HEK293 (cell line): ENCODE data around the gene GLG1.

ENCODE experiments used
- GLIS2 ChIP-seq: fragments of 450-650 bp; formaldehyde crosslinking; IDR thresholded peaks from 2 replicates; pipeline ENCODE4 v1.5.1; 2016; ENCODE audit warnings: missing biosample characterization, missing genetic modification characterization
- KLF8 ChIP-seq: fragments of 450-650 bp; formaldehyde crosslinking; IDR thresholded peaks from 2 replicates; pipeline ENCODE4 v1.5.1; 2016; ENCODE audit warnings: missing biosample characterization, missing genetic modification characterization
- PRDM1 ChIP-seq: fragments of 450-650 bp; formaldehyde crosslinking; IDR thresholded peaks from 2 replicates; pipeline ENCODE4; 2016; ENCODE audit warnings: missing biosample characterization, missing genetic modification characterization
- SP2 ChIP-seq: fragments of 450-650 bp; formaldehyde crosslinking; IDR thresholded peaks from 2 replicates; pipeline ENCODE4 v1.5.1; 2016; ENCODE audit warnings: missing biosample characterization, missing genetic modification characterization
- ZNF138 ChIP-seq: fragments of 450-650 bp; formaldehyde crosslinking; IDR thresholded peaks from 2 replicates; pipeline ENCODE4 v1.5.1; 2016; ENCODE audit warnings: missing biosample characterization, missing genetic modification characterization, borderline replicate concordance
- ZNF324 ChIP-seq: fragments of 450-650 bp; formaldehyde crosslinking; IDR thresholded peaks from 2 replicates; pipeline ENCODE4 v1.5.1; 2016; ENCODE audit warnings: missing biosample characterization, missing genetic modification characterization
- ZNF670 ChIP-seq: fragments of 450-650 bp; formaldehyde crosslinking; IDR thresholded peaks from 2 replicates; pipeline ENCODE4 v1.5.1; 2016; ENCODE audit warnings: missing biosample characterization, missing genetic modification characterization, low read depth
- ZNF747 ChIP-seq: fragments of 450-650 bp; formaldehyde crosslinking; IDR thresholded peaks from 2 replicates; pipeline ENCODE4 v1.5.1; 2016; ENCODE audit warnings: missing biosample characterization, missing genetic modification characterization
- TF ChIP-seq, protein P1 (sequence below): fragments of 450-650 bp; formaldehyde crosslinking; IDR thresholded peaks from 2 replicates; pipeline ENCODE4 v1.5.1; 2016; ENCODE audit warnings: missing biosample characterization, missing genetic modification characterization
- TF ChIP-seq, protein P2 (sequence below): fragments of 450-650 bp; formaldehyde crosslinking; IDR thresholded peaks from 2 replicates; pipeline ENCODE4; 2016; ENCODE audit warnings: missing biosample characterization, missing genetic modification characterization
- TF ChIP-seq, protein P3 (sequence below): fragments of 450-650 bp; formaldehyde crosslinking; IDR thresholded peaks from 2 replicates; pipeline ENCODE4 v1.5.1; 2016; ENCODE audit warnings: missing biosample characterization, missing genetic modification characterization
- TF ChIP-seq, protein P4 (sequence below): fragments of 450-650 bp; formaldehyde crosslinking; IDR thresholded peaks from 2 replicates; pipeline ENCODE4 v1.5.1; 2016; ENCODE audit warnings: missing biosample characterization, missing genetic modification characterization
- TF ChIP-seq, protein P5 (sequence below): fragments of 450-650 bp; formaldehyde crosslinking; IDR thresholded peaks from 2 replicates; pipeline ENCODE4 v1.5.1; 2016; ENCODE audit warnings: missing biosample characterization, missing genetic modification characterization, borderline replicate concordance
- TF ChIP-seq, protein P6 (sequence below): fragments of 450-650 bp; formaldehyde crosslinking; IDR thresholded peaks from 2 replicates; pipeline ENCODE4 v1.5.1; 2016; ENCODE audit warnings: missing biosample characterization, missing genetic modification characterization, low read depth

DNA sequence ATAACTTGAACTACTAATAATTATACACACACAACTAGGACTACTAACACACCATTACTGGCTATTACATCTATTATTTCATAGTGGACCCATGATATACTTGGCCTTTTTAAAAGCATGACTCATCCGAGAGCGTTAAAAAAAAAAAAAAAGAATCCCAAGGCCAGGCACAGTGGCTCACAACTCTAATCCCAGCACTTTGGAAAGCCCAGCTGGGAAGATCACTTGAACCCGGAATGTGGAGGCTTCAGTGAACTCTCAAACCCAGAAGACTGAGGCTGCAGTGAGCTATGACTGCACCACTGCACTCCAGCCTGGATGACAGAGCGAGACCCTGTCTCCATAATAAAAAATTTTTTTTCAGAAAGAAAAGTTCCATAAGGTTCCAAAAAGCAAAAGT is 3.1 kb downstream of the GLG1 start:
- TF ChIP-seq KLF8 (tag by site-specific recombination) (no peak), ZNF138 (no peak), GLIS2 (tag by site-specific recombination) (no peak), ZNF670 (no peak), ZNF747 (tag by site-specific recombination) (no peak), SP2 (tag by site-specific recombination) (no peak), ZNF324 (tag by site-specific recombination) (no peak), PRDM1 (tag by site-specific recombination) (no peak)
- TF ChIP-seq, protein P1, sequence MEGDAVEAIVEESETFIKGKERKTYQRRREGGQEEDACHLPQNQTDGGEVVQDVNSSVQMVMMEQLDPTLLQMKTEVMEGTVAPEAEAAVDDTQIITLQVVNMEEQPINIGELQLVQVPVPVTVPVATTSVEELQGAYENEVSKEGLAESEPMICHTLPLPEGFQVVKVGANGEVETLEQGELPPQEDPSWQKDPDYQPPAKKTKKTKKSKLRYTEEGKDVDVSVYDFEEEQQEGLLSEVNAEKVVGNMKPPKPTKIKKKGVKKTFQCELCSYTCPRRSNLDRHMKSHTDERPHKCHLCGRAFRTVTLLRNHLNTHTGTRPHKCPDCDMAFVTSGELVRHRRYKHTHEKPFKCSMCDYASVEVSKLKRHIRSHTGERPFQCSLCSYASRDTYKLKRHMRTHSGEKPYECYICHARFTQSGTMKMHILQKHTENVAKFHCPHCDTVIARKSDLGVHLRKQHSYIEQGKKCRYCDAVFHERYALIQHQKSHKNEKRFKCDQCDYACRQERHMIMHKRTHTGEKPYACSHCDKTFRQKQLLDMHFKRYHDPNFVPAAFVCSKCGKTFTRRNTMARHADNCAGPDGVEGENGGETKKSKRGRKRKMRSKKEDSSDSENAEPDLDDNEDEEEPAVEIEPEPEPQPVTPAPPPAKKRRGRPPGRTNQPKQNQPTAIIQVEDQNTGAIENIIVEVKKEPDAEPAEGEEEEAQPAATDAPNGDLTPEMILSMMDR (tag by site-specific recombination) = no peak
- TF ChIP-seq, protein P2, sequence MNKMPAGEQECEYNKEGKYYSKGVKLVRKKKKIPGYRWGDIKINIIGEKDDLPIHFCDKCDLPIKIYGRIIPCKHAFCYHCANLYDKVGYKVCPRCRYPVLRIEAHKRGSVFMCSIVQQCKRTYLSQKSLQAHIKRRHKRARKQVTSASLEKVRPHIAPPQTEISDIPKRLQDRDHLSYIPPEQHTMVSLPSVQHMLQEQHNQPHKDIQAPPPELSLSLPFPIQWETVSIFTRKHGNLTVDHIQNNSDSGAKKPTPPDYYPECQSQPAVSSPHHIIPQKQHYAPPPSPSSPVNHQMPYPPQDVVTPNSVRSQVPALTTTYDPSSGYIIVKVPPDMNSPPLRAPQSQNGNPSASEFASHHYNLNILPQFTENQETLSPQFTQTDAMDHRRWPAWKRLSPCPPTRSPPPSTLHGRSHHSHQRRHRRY = no peak
- TF ChIP-seq, protein P3, sequence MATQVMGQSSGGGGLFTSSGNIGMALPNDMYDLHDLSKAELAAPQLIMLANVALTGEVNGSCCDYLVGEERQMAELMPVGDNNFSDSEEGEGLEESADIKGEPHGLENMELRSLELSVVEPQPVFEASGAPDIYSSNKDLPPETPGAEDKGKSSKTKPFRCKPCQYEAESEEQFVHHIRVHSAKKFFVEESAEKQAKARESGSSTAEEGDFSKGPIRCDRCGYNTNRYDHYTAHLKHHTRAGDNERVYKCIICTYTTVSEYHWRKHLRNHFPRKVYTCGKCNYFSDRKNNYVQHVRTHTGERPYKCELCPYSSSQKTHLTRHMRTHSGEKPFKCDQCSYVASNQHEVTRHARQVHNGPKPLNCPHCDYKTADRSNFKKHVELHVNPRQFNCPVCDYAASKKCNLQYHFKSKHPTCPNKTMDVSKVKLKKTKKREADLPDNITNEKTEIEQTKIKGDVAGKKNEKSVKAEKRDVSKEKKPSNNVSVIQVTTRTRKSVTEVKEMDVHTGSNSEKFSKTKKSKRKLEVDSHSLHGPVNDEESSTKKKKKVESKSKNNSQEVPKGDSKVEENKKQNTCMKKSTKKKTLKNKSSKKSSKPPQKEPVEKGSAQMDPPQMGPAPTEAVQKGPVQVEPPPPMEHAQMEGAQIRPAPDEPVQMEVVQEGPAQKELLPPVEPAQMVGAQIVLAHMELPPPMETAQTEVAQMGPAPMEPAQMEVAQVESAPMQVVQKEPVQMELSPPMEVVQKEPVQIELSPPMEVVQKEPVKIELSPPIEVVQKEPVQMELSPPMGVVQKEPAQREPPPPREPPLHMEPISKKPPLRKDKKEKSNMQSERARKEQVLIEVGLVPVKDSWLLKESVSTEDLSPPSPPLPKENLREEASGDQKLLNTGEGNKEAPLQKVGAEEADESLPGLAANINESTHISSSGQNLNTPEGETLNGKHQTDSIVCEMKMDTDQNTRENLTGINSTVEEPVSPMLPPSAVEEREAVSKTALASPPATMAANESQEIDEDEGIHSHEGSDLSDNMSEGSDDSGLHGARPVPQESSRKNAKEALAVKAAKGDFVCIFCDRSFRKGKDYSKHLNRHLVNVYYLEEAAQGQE (tag by site-specific recombination) = no peak
- TF ChIP-seq, protein P4, sequence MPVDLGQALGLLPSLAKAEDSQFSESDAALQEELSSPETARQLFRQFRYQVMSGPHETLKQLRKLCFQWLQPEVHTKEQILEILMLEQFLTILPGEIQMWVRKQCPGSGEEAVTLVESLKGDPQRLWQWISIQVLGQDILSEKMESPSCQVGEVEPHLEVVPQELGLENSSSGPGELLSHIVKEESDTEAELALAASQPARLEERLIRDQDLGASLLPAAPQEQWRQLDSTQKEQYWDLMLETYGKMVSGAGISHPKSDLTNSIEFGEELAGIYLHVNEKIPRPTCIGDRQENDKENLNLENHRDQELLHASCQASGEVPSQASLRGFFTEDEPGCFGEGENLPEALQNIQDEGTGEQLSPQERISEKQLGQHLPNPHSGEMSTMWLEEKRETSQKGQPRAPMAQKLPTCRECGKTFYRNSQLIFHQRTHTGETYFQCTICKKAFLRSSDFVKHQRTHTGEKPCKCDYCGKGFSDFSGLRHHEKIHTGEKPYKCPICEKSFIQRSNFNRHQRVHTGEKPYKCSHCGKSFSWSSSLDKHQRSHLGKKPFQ = no peak
- TF ChIP-seq, protein P5, sequence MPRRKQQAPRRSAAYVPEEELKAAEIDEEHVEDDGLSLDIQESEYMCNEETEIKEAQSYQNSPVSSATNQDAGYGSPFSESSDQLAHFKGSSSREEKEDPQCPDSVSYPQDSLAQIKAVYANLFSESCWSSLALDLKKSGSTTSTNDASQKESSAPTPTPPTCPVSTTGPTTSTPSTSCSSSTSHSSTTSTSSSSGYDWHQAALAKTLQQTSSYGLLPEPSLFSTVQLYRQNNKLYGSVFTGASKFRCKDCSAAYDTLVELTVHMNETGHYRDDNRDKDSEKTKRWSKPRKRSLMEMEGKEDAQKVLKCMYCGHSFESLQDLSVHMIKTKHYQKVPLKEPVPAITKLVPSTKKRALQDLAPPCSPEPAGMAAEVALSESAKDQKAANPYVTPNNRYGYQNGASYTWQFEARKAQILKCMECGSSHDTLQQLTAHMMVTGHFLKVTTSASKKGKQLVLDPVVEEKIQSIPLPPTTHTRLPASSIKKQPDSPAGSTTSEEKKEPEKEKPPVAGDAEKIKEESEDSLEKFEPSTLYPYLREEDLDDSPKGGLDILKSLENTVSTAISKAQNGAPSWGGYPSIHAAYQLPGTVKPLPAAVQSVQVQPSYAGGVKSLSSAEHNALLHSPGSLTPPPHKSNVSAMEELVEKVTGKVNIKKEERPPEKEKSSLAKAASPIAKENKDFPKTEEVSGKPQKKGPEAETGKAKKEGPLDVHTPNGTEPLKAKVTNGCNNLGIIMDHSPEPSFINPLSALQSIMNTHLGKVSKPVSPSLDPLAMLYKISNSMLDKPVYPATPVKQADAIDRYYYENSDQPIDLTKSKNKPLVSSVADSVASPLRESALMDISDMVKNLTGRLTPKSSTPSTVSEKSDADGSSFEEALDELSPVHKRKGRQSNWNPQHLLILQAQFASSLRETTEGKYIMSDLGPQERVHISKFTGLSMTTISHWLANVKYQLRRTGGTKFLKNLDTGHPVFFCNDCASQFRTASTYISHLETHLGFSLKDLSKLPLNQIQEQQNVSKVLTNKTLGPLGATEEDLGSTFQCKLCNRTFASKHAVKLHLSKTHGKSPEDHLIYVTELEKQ (tag by site-specific recombination) = no peak
- TF ChIP-seq, protein P6, sequence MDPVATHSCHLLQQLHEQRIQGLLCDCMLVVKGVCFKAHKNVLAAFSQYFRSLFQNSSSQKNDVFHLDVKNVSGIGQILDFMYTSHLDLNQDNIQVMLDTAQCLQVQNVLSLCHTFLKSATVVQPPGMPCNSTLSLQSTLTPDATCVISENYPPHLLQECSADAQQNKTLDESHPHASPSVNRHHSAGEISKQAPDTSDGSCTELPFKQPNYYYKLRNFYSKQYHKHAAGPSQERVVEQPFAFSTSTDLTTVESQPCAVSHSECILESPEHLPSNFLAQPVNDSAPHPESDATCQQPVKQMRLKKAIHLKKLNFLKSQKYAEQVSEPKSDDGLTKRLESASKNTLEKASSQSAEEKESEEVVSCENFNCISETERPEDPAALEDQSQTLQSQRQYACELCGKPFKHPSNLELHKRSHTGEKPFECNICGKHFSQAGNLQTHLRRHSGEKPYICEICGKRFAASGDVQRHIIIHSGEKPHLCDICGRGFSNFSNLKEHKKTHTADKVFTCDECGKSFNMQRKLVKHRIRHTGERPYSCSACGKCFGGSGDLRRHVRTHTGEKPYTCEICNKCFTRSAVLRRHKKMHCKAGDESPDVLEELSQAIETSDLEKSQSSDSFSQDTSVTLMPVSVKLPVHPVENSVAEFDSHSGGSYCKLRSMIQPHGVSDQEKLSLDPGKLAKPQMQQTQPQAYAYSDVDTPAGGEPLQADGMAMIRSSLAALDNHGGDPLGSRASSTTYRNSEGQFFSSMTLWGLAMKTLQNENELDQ = no peak
